ENCODE results near the gene EDC3. TPM values are rescaled to one million over a fixed set of nuclear protein-coding genes. Genes with fewer than 3 reads are reported as not detected.

EDC3 gene
- total RNA-seq = 22.0 and 23.5 TPM in 2 replicates

GRCh38 chr15:74695597-74696397, at the start of gene EDC3:
TSS of gene EDC3 (minus strand) at chr15:74696024. CDS start at chr15:74675124, 20,900 bp downstream.

GRCh38 chr15:74725225-74725774, 29.5 kb upstream of the EDC3 start, which contains the start of gene CYP1A1:
TSS of gene CYP1A1 (minus strand) at chr15:74725528. CDS start at chr15:74723097, 2,431 bp downstream.

GRCh38 chr15:74615508-74616365, 80.1 kb downstream of the EDC3 start, which contains the start of gene CLK3:
TSS of gene CLK3 (plus strand) at chr15:74615836. CDS start at chr15:74619197, 3,361 bp downstream.

Other genes starting within 250 kb of the EDC3 start
- 23.8 and 25.5 TPM in 2 replicates for gene UBL7, start 234.9 kb downstream of the EDC3 start, total RNA-seq
- 2.0 and 2.4 TPM in 2 replicates for gene ARID3B, start 154.8 kb downstream of the EDC3 start, total RNA-seq
- gene CLK3, start 80.2 kb downstream of the EDC3 start, total RNA-seq = 55.9 and 64.2 TPM in 2 replicates
- 0.40 and 1.2 TPM in 2 replicates for gene CYP1A1, start 29.5 kb upstream of the EDC3 start, total RNA-seq
- gene CYP1A2, start 52.8 kb upstream of the EDC3 start, total RNA-seq = not detected in 2 replicates
- 37.6 and 55.2 TPM in 2 replicates for gene CSK, start 86.1 kb upstream of the EDC3 start, total RNA-seq
- gene LMAN1L, start 116.8 kb upstream of the EDC3 start, total RNA-seq = 0.26 TPM in 1 of 2 replicates, not detected in the other
- gene CPLX3, start 130.6 kb upstream of the EDC3 start, total RNA-seq = not detected in 2 replicates
- gene ULK3, start 147.1 kb upstream of the EDC3 start, total RNA-seq = 14.5 and 28.5 TPM in 2 replicates
- 28.7 and 39.0 TPM in 2 replicates for gene SCAMP2, start 177.3 kb upstream of the EDC3 start, total RNA-seq
- 118 TPM in 2 replicates for gene MPI, start 194.0 kb upstream of the EDC3 start, total RNA-seq
- gene FAM219B, start 210.8 kb upstream of the EDC3 start, total RNA-seq = 50.0 and 71.3 TPM in 2 replicates
- 33.1 and 41.3 TPM in 2 replicates for gene COX5A, start 242.0 kb upstream of the EDC3 start, total RNA-seq

Measured in smooth muscle cell of the pulmonary artery (primary cell).